ENCODE results near the gene FAM78B.

Gene FAM78B

GRCh38 chr1:166032572-166033371 is 134.0 kb downstream of the FAM78B start:
- H3K4me1 ChIP-seq (ENCODE audit: insufficient read depth, low read length): 0 out of 2 replicates have a peak, but pooled peaks cover 6% of the 10 kb centered on the region
- no peaks in the 10 kb centered on the region for H3K27me3 ChIP-seq (ENCODE audit: insufficient read depth, low read length)
- H3K27ac ChIP-seq (ENCODE audit: low read depth, low read length): no peak overlapping the region
- WGBS: 91% methylated on average over 11 of the region's 11 CpGs
- H3K9ac ChIP-seq (ENCODE audit: low read depth, low read length): no peak overlapping the region
- no peak overlapping the region for H3K4me3 ChIP-seq (ENCODE audit: low read length)
- H3K36me3 ChIP-seq (ENCODE audit: insufficient read depth, low read length): no peaks in the 10 kb centered on the region
- no peaks in the 10 kb centered on the region for H3K9me3 ChIP-seq (ENCODE audit: insufficient read depth, low read depth, low read length)

GRCh38 chr1:166031932-166032571 is 134.7 kb downstream of the FAM78B start:
- Histone ChIP-seq H3K9me3 (ENCODE audit: insufficient read depth, low read depth, low read length) (no peaks in the 10 kb centered on the region), H3K9ac (ENCODE audit: low read depth, low read length) (no peak overlapping the region), H3K4me3 (ENCODE audit: low read length) (no peak overlapping the region), H3K36me3 (ENCODE audit: insufficient read depth, low read length) (no peaks in the 10 kb centered on the region), H3K4me1 (ENCODE audit: insufficient read depth, low read length) (0 out of 2 replicates have a peak, but pooled peaks cover 6% of the 10 kb centered on the region), H3K27ac (ENCODE audit: low read depth, low read length) (no peak overlapping the region), H3K27me3 (ENCODE audit: insufficient read depth, low read length) (no peaks in the 10 kb centered on the region)
- WGBS: 90% methylated on average over 1 of the region's 1 CpG

- Histone ChIP-seq H3K4me1 (ENCODE audit: insufficient read depth, low read length) (0 out of 2 replicates have a peak, but pooled peaks cover 6% of the 10 kb centered on the region), H3K27me3 (ENCODE audit: insufficient read depth, low read length) (0 out of 2 replicates have a peak, but pooled peaks cover 2% of the 10 kb centered on the region), H3K9me3 (ENCODE audit: insufficient read depth, low read depth, low read length) (no peaks in the 10 kb centered on the region), H3K27ac (ENCODE audit: low read depth, low read length) (no peak overlapping the region), H3K36me3 (ENCODE audit: insufficient read depth, low read length) (no peaks in the 10 kb centered on the region), H3K9ac (ENCODE audit: low read depth, low read length) (no peak overlapping the region), H3K4me3 (ENCODE audit: low read length) (no peak overlapping the region)
- 90% methylated on average over 4 of the region's 4 CpGs for WGBS
Measured at GRCh38 chr1:166029196-166029945, 137.4 kb downstream of the FAM78B start.

- H3K27ac ChIP-seq (ENCODE audit: low read depth, low read length): no peak overlapping the region
- no peaks in the 10 kb centered on the region for H3K9me3 ChIP-seq (ENCODE audit: insufficient read depth, low read depth, low read length)
- 0 out of 2 replicates have a peak, but pooled peaks cover 2% of the 10 kb centered on the region for H3K27me3 ChIP-seq (ENCODE audit: insufficient read depth, low read length)
- 73% methylated on average over 1 of the region's 1 CpG for WGBS
- no peak overlapping the region for H3K4me3 ChIP-seq (ENCODE audit: low read length)
- H3K9ac ChIP-seq (ENCODE audit: low read depth, low read length): no peak overlapping the region
- no peaks in the 10 kb centered on the region for H3K4me1 ChIP-seq (ENCODE audit: insufficient read depth, low read length)
- no peaks in the 10 kb centered on the region for H3K36me3 ChIP-seq (ENCODE audit: insufficient read depth, low read length)
Measured at GRCh38 chr1:166026555-166026954, 140.2 kb downstream of the FAM78B start.

- no peak overlapping the region for H3K9ac ChIP-seq (ENCODE audit: low read depth, low read length)
- WGBS: 79% methylated on average over 2 of the region's 2 CpGs
Measured at GRCh38 chr1:166026143-166026542, 140.7 kb downstream of the FAM78B start.

GRCh38 chr1:166020210-166020609 is 146.6 kb downstream of the FAM78B start:
- Histone ChIP-seq H3K4me3 (ENCODE audit: low read length) (no peak overlapping the region), H3K27me3 (ENCODE audit: insufficient read depth, low read length) (0 out of 2 replicates have a peak, but pooled peaks cover 3% of the 10 kb centered on the region), H3K36me3 (ENCODE audit: insufficient read depth, low read length) (no peaks in the 10 kb centered on the region), H3K9ac (ENCODE audit: low read depth, low read length) (no peak overlapping the region), H3K27ac (ENCODE audit: low read depth, low read length) (no peak overlapping the region), H3K9me3 (ENCODE audit: insufficient read depth, low read depth, low read length) (no peaks in the 10 kb centered on the region), H3K4me1 (ENCODE audit: insufficient read depth, low read length) (no peaks in the 10 kb centered on the region)
- 46% methylated on average over 3 of the region's 3 CpGs for WGBS

More at GRCh38 chr1:166026143-166026542, 140.7 kb downstream of the FAM78B start:
- H3K27ac ChIP-seq (ENCODE audit: low read depth, low read length): no peak overlapping the region
- no peaks in the 10 kb centered on the region for H3K36me3 ChIP-seq (ENCODE audit: insufficient read depth, low read length)
- H3K9me3 ChIP-seq (ENCODE audit: insufficient read depth, low read depth, low read length): no peaks in the 10 kb centered on the region
- no peaks in the 10 kb centered on the region for H3K4me1 ChIP-seq (ENCODE audit: insufficient read depth, low read length)
- H3K4me3 ChIP-seq (ENCODE audit: low read length): no peak overlapping the region
- H3K27me3 ChIP-seq (ENCODE audit: insufficient read depth, low read length): 0 out of 2 replicates have a peak, but pooled peaks cover 2% of the 10 kb centered on the region

All from HUES64 (cell line).